ENCODE results near the gene TMEM26.

The TMEM26 gene

GRCh38 chr10:61460835-61461234 lies 7.7 kb upstream of the TMEM26 start:
- DNase-seq (ENCODE audit: low spot score), result no peak

GRCh38 chr10:61458031-61458430 lies 4.8 kb upstream of the TMEM26 start:
- DNase-seq (ENCODE audit: low spot score), result no peak

GRCh38 chr10:61456095-61456789 lies 3.1 kb upstream of the TMEM26 start:
- no peak for DNase-seq (ENCODE audit: low spot score)

- no peak for DNase-seq (ENCODE audit: low spot score)
These were observed 2.5 kb upstream of the TMEM26 start for GRCh38 chr10:61455656-61456055.

- DNase-seq (ENCODE audit: low spot score), result no peak
These were observed 1.4 kb upstream of the TMEM26 start for GRCh38 chr10:61454541-61454940.

- DNase-seq (ENCODE audit: low spot score), result peak; percentile 72
These were observed 980 bp downstream of the TMEM26 start for GRCh38 chr10:61452151-61452651.

- DNase-seq (ENCODE audit: low spot score), result no peak
These were observed 1.8 kb downstream of the TMEM26 start for GRCh38 chr10:61451357-61451756.

- DNase-seq (ENCODE audit: low spot score), result no peak
These were observed 4.2 kb downstream of the TMEM26 start for GRCh38 chr10:61448841-61449600.

- no peak for DNase-seq (ENCODE audit: low spot score)
These were observed 5.1 kb downstream of the TMEM26 start for GRCh38 chr10:61448091-61448490.

- no peak for DNase-seq (ENCODE audit: low spot score)
These were observed 14.0 kb downstream of the TMEM26 start for GRCh38 chr10:61439058-61439609.

- DNase-seq (ENCODE audit: low spot score), result no peak
These were observed 14.8 kb downstream of the TMEM26 start for GRCh38 chr10:61438141-61438988.

GRCh38 chr10:61423178-61423577 lies 30.0 kb downstream of the TMEM26 start:
- no peak for DNase-seq (ENCODE audit: low spot score)

GRCh38 chr10:61417661-61418060 lies 35.5 kb downstream of the TMEM26 start:
- no peak for DNase-seq (ENCODE audit: low spot score)

GRCh38 chr10:61415824-61416223 lies 37.4 kb downstream of the TMEM26 start:
- no peak for DNase-seq (ENCODE audit: low spot score)

- DNase-seq (ENCODE audit: low spot score), result no peak
These were observed 41.5 kb downstream of the TMEM26 start for GRCh38 chr10:61411706-61412105.

- DNase-seq (ENCODE audit: low spot score), result no peak
These were observed 42.7 kb downstream of the TMEM26 start for GRCh38 chr10:61410353-61411070.

- DNase-seq (ENCODE audit: low spot score), result no peak
These were observed 44.0 kb downstream of the TMEM26 start for GRCh38 chr10:61409157-61409556.

- no peak for DNase-seq (ENCODE audit: low spot score)
These were observed 45.1 kb downstream of the TMEM26 start for GRCh38 chr10:61408105-61408504.

- no peak for DNase-seq (ENCODE audit: low spot score)
These were observed 46.4 kb downstream of the TMEM26 start for GRCh38 chr10:61406736-61407135.

GRCh38 chr10:61406242-61406641 lies 46.9 kb downstream of the TMEM26 start:
- DNase-seq (ENCODE audit: low spot score), result no peak

GRCh38 chr10:61404751-61405150 lies 48.4 kb downstream of the TMEM26 start:
- no peak for DNase-seq (ENCODE audit: low spot score)
